NCI-H1105 treated with DMSO at 0.1 percent for 48 hours (cell line): ENCODE data around the gene CADPS2.
"Not testable (repeated sequence)": the region's sequence is repeated elsewhere in the genome, so short reads cannot be mapped to it uniquely, and the experiment has no call there.

Experiments
- DNase-seq: peaks from one replicate; lab custom pipeline; 2025; lab: John Stamatoyannopoulos, UW

The CADPS2 gene

DNA sequence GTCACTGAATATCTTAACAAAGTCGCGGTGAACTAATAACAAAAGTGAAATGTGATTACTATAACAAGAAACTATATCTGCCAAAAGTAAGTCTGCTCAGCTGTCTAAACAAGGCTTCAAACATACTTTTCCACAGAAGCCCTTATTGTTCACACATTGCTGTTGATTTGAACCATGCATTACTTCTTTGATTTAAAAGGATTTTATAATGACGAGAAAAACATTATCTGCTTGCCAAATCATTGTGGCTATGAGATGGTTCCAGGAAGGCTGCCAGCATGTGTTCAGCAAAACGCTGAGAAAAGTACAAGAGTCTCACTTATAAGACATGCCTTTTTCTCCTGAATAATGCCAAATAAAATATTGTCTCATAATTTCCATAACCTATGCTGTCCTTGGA lies 211.8 kb downstream of the CADPS2 start:
- peak; percentile 72 for DNase-seq

GRCh38 chr7:122673951-122674350 lies 212.3 kb downstream of the CADPS2 start:
- no peak for DNase-seq

DNA sequence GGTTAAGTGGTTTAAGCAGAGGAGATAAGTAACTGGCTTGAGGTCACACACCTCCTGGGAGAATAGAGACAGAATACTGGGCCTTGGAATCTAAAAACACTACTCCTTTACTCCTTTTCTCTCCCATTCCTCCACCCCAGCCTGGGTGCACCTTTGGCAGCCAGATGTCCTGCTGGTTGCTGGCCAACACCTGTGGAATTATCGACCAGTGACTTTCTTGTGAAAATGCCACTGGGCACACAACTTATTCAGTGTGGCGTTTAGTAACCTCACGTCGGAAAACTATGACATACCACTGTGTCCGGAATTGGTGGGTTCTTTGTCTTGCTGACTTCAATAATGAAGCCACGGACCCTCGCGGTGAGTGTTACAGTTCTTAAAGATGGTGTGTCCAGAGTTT lies 213.7 kb downstream of the CADPS2 start:
- DNase-seq: no peak

DNA sequence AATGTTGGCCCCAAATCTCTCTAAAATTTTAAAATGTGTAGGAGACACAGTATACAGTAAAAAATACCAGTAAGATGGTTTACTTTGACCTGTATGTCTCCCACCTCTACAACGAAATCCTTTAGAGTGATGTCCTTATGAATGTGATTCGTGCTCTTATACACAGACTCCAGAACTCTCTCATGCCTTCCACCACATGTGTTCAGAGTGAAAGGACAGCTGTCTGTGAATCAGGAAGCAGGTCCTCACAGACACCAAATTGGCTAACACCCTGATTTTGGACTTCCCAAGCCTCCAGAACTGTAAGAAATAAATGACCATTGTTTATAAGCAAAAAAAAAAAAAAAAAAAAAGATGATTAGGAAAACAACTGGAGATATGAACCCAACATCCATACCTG lies 222.5 kb downstream of the CADPS2 start:
- no peak for DNase-seq

- DNase-seq: no peak
Observed at GRCh38 chr7:122658856-122659255, 227.4 kb downstream of the CADPS2 start.

DNA sequence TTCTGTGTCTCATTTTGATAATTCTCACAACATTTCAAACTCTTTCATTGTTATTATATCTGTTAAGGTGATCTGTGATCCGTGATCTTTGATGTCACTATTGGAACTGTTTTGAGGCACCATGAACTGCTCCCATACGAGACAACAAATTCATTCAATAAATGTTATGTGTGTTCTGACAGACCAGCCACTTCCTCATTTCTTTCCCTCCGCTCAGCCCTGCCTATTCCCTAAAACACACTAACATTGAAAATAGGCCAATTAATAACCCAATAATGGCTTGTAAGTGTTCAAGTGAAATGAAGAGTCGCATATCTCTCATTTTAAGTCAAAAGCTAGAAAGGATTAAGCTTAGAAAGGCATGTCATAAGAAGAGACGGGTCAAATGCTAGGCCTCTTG lies 232.6 kb downstream of the CADPS2 start:
- no peak for DNase-seq

DNA sequence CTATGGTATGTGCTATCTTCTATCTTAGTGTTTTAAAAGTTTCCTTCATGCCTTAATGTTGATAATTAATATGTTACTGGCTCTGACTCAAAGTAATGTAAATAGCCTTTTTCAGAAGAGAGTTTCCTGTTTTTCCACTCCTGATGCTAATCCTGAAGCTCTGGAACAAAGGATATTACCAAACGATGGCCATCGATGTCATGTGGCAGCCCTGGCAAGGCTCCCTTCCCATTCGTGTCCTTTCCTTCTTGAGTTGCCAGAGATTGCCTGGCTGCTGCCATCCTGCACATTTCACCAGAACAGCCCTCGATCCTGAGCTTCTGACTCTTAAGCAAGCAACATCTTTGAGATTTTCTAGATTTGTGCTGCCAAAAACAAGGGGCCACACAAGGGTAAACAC lies 233.4 kb downstream of the CADPS2 start:
- DNase-seq: no peak

- DNase-seq: no peak
Observed at GRCh38 chr7:122651451-122651850, 234.8 kb downstream of the CADPS2 start.

- no peak for DNase-seq
Observed at GRCh38 chr7:122643250-122643649, 243.0 kb downstream of the CADPS2 start.

- no peak for DNase-seq
Observed at GRCh38 chr7:122638459-122638858, 247.8 kb downstream of the CADPS2 start.

GRCh38 chr7:122637784-122638183 lies 248.5 kb downstream of the CADPS2 start:
- no peak for DNase-seq

DNA sequence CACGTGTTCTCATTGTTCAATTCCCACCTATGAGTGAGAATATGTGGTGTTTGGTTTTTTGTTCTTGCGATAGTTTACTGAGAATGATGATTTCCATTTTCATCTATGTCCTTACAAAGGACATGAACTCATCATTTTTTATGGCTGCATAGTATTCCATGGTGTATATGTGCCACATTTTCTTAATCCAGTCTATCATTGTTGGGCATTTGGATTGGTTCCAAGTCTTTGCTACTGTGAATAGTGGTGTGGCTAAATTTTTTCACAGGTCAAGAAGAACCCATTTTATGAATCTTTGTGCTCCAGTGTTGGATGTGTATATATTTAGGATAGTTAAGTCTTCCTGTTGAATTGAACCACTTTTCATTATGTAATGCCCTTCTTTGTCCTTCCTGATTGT lies 250.8 kb downstream of the CADPS2 start:
- not testable (repeated sequence) for DNase-seq

GRCh38 chr7:122633472-122633871 lies 252.8 kb downstream of the CADPS2 start:
- DNase-seq: no peak

GRCh38 chr7:122632238-122632637 lies 254.0 kb downstream of the CADPS2 start:
- no peak for DNase-seq

DNA sequence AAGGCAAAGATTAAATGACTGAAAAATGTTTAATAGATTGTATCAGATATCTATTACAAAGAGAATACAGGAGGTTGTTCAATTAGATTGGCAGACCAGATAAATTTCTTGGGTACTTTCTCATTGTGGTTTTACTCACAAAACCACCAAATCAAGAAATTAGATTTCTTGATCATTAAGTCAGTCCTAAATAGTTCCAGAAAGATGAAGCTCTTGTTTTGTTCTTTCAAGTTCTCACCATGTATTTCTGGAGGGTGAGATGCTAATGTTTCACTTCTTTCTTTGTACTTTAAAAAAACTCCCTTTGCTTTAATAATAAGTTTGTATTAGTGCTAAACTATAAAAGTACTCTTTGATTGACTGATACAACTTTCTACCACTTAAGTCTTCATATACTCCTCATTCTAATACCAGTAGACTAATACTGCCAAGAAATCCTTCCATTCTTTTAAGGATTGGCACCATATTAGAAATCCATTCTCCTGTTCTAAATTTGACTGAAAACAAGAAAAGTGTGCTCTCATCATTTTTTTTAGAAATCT lies 256.8 kb downstream of the CADPS2 start:
- no peak for DNase-seq

DNA sequence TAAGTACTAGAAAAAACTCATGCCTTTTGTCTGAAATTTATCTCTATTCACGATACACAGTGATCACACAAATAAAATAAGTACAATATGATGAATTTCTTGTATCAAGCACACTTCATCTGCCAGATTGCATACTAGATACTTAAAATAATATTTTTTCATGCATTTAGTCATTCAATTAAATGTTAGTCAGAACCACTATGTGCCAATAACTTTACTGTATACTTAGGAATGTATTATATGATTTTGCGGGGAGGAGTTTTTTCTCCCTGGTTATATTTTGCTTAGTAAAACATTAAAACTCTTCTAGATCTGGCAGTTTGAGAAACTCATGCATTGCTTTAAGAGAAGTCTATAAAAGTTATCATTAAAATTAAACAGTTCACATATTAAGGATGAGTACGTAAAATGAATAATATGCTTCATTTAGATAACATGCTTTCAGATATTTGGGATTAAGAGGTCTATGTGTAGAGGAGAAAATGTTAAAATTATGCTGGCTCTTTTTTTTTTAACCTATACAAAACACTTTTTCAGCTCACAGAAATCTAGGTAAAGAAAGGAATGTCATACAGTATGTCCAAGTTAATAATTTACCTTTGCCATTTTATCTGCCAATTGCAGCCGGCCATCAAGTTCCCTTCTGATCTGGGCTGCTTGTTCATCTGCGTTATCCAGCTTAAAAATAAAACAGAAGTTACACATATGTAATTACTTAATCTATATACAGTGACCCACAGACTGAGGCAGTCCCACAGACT lies 257.4 kb downstream of the CADPS2 start:
- DNase-seq: no peak

DNA sequence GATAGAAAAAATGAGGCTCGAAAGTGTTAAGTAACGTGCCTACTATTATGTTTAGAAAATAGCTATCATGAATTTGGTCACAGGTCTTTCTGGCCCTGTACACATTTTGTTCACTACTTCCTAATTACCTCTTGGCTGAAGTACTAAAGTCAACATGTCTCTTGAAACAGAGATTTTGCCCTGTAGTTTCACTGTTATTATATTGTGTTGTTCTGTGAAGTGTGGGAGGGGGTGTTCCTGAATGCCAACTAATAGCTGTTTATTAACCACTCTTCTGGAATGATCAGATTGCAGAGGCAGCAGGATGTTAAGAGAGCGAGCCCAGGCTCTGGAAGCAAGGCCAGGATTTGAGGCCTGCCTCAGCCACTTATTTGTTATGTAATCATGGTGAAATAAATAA lies 259.5 kb downstream of the CADPS2 start:
- peak; percentile 83 for DNase-seq

DNA sequence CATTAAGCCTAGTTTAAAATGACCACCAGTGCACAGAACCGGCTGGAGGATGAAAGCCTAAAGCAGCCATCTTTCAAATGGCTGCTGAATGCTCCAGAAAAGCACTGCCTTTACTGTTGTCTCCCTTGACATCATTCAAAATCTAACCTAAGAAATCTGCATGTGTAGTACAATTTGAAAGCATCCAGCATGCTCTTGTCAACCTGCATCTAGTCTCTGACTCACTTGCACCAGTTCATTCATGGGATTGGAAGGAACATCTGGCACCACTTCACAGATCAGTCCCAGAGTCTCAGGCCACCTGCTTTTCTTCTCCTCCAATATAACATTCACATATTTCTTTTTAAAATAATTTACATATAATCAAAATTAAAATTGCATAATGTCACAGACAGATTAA lies 263.6 kb downstream of the CADPS2 start:
- no peak for DNase-seq

DNA sequence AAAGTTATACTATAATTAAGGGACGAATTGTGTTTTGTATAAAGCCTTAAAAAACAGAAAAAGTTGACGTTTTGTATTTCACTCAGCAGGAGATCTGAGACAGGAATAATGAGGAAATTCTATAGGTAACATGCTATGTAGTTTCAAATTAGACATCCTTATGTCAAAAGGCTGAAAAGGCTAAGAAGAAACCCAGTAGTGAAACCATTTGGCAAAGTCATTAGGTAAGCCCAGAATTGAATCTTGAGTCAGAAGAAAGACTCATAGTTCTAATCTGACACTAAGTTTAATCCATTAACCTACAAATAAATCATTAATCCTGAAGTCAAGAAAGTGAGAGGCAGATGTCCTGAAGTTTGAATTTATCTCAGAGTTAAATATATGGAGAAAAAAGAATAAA lies 266.6 kb downstream of the CADPS2 start:
- no peak for DNase-seq

GRCh38 chr7:122618585-122619189 lies 267.6 kb downstream of the CADPS2 start:
- no peak for DNase-seq

DNA sequence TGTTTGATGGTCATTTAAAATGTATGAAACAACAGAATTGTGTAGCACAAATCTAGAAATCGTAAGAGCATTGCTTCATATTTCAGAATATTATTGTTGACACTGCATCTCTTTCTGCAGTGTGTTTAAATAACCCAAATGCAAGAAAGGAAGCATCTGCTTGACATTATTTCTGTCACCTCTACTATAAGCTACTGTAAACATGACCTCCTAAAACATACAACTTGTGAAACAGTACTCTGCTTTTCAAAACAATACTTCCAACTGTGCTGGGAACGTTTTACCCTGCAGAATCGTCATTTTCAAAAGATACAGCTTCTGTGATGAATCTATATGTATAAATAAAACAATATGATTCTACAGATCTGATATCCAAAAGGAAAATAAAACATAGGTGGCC lies 269.3 kb downstream of the CADPS2 start:
- no peak for DNase-seq

GRCh38 chr7:122605929-122606328 lies 280.3 kb downstream of the CADPS2 start:
- no peak for DNase-seq

- DNase-seq: no peak
Observed at GRCh38 chr7:122604251-122604650, 282.0 kb downstream of the CADPS2 start.

DNA sequence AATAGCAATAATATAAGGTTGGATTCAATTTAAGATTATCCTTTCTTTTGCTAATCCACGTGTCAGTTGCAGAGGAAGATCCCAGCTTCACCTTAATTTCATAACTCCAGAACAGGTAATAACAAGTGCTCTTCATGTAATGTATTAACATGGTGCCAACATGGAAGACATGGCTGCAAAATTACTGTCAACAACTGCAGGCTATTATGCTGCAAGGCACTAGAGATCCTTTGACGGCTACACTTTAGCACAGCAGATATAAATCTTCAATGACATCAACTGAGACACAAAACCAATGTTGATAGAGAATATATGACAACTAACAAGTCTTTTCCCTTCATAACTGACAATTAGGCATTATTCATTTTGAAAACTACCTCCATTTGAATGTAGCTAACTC lies 283.5 kb downstream of the CADPS2 start:
- peak; percentile 47 for DNase-seq
